GM13976 (cell line): ENCODE data around the gene IGSF21.

Experiments
- DNase-seq: peaks from one replicate; pipeline ENCODE4 v3.0.0; 2012; ENCODE audit warnings: low spot score
- CTCF ChIP-seq: IDR thresholded peaks from 2 replicates; pipeline ENCODE4 v1.5.1; 2012; ENCODE audit warnings: borderline replicate concordance, mild to moderate bottlenecking; ENCODE audit not compliant: insufficient read depth; ENCODE audit errors: extremely low read depth, missing control alignments, control extremely low read depth
- in situ Hi-C: fragments of 300-500 bp; cut with MboI; formaldehyde crosslinking; loops from one replicate; pipeline ENCODE4 v1.12.0; 2022; ENCODE audit warnings: low sequenced_read_pairs, mixed read lengths, inconsistent platforms; ENCODE audit not compliant: unreplicated experiment

Gene IGSF21

DNA sequence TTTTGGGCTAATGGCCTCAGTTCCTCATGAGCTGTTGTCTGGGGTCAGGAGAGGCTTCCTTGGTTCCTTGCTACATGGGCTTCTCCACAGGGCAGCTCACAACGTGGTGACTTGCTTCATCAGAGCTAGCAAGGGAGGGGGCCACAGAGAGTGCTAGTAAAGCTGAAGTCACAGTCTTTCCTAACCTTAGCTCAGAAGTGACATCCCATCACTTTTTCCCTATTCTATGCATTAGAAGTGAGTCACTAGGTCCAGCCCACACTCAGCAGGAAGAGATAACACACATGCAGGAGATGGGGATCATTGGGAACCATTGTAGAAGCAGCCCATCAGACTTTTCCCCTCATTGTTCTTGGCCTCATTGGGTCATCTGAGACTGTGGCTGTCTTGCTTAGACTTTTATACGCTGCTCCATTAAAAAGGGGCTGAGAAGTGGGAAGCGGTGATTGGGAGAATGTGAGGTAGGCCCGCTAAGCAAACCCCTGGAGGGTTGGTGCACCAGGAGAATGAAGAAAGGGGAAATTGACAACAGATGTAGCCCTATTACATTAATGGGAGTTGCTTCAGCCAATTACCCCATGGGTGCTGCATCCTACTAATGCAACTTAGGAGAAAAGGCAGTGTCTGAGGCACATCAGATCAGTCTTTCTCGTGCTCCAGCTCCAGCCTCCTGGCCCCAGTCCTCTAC is 22.1 kb upstream of the IGSF21 start:
- in situ Hi-C loops = no loop called here
- DNase-seq = no peak
- TF ChIP-seq CTCF = no peak

DNA sequence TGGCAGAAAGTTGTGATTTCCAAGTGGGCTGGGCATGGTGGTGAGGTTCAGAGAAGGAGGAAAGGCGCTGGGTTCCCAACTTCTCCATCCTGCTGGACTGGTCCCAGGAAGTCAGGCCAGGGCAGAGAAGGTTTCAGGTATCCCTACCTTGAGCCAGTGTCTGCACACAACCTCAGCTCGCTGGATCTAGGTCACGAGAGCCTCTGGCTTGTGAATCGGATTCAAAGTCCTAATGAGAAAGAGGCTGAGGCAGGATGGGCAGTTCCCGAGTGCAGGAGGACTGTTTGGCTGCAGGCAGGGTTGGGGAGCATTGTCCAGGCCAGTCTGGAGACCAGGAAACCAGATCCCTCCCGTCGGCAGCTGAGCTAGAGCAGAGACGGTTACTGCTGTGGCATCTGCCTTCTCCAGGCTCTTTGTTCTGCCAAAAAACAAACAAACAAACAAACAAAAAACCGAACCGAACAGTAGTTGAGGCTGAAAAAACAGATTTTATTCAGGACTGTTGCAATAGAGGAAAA is 19.5 kb upstream of the IGSF21 start:
- no peak for TF ChIP-seq CTCF
- no peak for DNase-seq
- in situ Hi-C loops = no loop called here

DNA sequence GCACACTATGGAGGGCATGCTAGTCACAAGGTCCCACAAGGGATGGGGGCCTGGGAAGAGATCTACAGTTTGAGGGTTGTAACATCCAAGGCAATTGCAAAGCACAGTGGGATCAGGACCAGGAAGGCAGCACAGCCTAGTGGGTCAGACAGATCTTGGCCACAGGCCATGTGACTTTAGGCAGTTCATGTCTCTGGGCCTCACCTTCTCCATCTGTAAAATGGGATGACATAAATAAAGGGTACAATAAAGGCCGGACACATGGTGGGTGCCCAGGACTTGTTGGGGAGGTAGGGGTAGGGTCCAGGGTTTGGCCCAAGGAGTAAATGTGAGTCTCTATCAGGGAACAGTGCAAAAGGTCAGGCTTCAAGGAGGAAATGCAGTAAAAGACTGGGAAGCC is 18.1 kb upstream of the IGSF21 start:
- in situ Hi-C loops = no loop called here
- no peak for DNase-seq
- no peak for TF ChIP-seq CTCF

- in situ Hi-C loops = no loop called here
- TF ChIP-seq CTCF = no peak
- DNase-seq = no peak
Observed at GRCh38 chr1:18090636-18091035, 17.0 kb upstream of the IGSF21 start.

DNA sequence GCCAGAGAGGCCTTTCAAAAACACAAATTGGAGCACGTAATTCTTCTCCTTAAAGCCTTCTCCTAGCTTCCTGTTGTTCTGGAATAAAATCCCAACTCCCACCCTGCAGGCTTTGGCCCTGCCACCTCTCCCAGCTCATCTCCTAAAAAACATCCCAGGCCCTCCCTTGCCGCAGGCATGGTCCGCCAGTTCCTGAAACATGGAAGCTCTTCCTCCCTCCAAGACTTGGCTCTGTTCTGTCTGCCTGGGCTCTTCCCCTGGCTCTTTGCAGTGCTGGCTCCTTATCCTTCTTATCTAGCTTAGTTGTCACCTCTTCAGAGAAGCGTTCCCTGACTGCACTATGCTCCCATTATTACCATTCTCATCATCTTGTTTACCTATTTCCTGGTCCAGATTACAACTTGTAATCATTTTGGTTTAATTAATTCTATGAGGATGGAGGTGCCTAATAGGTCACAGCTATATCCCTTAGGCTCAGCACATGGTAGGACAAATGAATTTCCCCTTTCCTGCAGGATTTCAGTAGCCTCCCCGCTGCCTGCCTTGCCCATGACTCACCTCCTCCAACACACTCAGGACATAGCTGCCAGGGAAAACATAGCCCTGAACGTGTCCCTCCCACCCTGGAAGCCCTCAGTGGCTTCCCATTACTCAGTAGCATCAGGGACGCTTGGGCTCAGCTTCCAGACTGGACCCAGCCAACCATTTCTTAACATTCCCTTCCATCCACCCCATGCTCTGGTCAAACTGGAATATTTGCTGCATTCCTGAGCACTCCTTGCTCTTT is 15.7 kb upstream of the IGSF21 start:
- TF ChIP-seq CTCF = no peak
- in situ Hi-C loops = no loop called here
- no peak for DNase-seq

DNA sequence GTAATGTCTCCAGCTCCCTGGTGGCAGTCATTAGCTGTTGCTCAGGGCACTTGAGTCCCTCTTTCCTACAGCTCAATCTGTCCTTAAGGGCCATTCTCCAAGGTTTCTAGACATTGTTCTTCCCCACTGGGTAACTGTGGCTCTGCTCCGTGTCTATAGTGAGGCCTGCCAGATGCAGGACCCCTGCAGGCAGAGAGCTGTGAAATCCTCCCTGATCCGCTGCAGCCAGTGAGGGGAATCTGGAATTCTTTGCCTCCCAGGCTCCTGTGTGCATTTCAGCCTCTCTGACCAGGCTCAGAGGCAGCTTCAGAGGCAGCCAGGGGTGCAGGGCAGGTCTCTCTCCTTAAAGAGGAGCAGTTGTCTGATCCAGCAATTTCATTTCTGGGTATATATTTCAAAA is 14.4 kb upstream of the IGSF21 start:
- in situ Hi-C loops = no loop called here
- DNase-seq = no peak
- no peak for TF ChIP-seq CTCF
